ENCODE measurements around the gene ZNF561. TPM values are rescaled to one million over a fixed set of nuclear protein-coding genes. Genes with fewer than 3 reads are reported as not detected.

ZNF561 gene
- total and polyA plus RNA-seq, 9 of the 15 experiments (the other 6 are each of a cell fraction or from before 2014, with no cell fraction given) = 13.9 to 34.9 (median 23.6) TPM

- TF ChIP-seq NKRF (IDR thresholded peaks at IDR 0.05; ENCODE audit: borderline replicate concordance) = no peak
- no peak for TF ChIP-seq PATZ1 (CRISPR knock-in tag; IDR thresholded peaks at IDR 0.05; ENCODE audit: borderline replicate concordance)
- no peak for TF ChIP-seq SIN3A (IDR thresholded peaks at IDR 0.05; ENCODE audit: borderline replicate concordance in 2 of 2, control insufficient read depth in 1 of 2, low read depth in 2 of 2, low read length in 2 of 2)
- TF ChIP-seq CAMTA2 (CRISPR knock-in tag; conservative IDR thresholded peaks at IDR 0.05) = no peak
- no peak for TF ChIP-seq ZNF395 (CRISPR knock-in tag; IDR thresholded peaks at IDR 0.05)
- TF ChIP-seq ZNF77 (CRISPR knock-in tag; IDR thresholded peaks at IDR 0.05) = no peak
- TF ChIP-seq SMAD2 (IDR thresholded peaks at IDR 0.05; ENCODE audit: low read depth, low read length) = no peak
- no peak for TF ChIP-seq ETS2 (tag; IDR thresholded peaks at IDR 0.05; ENCODE audit: borderline replicate concordance, poor library complexity, severe bottlenecking)
- peak; percentile 98 for TF ChIP-seq TRIM28 (IDR thresholded peaks at IDR 0.05)
- no peak for TF ChIP-seq FOXM1 (IDR thresholded peaks at IDR 0.05; ENCODE audit: low read depth)
- no peak for TF ChIP-seq FOXM1 (CRISPR knock-in tag; IDR thresholded peaks at IDR 0.05; ENCODE audit: low read depth)
- TF ChIP-seq YY1 (IDR thresholded peaks at IDR 0.05; ENCODE audit: borderline replicate concordance in 1 of 3, control insufficient read depth in 1 of 3, extremely low read depth in 1 of 3, insufficient read depth in 3 of 3, insufficient read length in 1 of 3, insufficient replicate concordance in 2 of 3, low read depth in 1 of 3, low read length in 2 of 3) = no peak
- 0 out of 2 replicates have a peak, but pooled peaks have one; percentile 10 for TF ChIP-seq TEAD2 (tag; IDR thresholded peaks at IDR 0.05)
- TF ChIP-seq ZNF324 (CRISPR knock-in tag; IDR thresholded peaks at IDR 0.05) = no peak
- no peak for TF ChIP-seq CBFA2T3 (IDR thresholded peaks at IDR 0.05)
- TF ChIP-seq TEAD4 (IDR thresholded peaks at IDR 0.05; ENCODE audit: low read length) = peak; percentile 81
- no peak for TF ChIP-seq TEAD4 (CRISPR knock-in tag; IDR thresholded peaks at IDR 0.05; ENCODE audit: borderline replicate concordance)
- TF ChIP-seq ZNF121 (CRISPR knock-in tag; conservative IDR thresholded peaks at IDR 0.05) = no peak
- no peak for TF ChIP-seq HDAC3 (IDR thresholded peaks at IDR 0.05; ENCODE audit: borderline replicate concordance, partially characterized antibody)
- TF ChIP-seq ZNF780A (CRISPR knock-in tag; IDR thresholded peaks at IDR 0.05) = no peak
- TF ChIP-seq USF1 (CRISPR knock-in tag; IDR thresholded peaks at IDR 0.05) = no peak
Observed at GRCh38 chr19:9565900-9566705, 54.9 kb downstream of the ZNF561 start (continued).

Measured in K562 (cell line).